ENCODE data around the gene MYO15B. TPM values are rescaled to one million over a fixed set of nuclear protein-coding genes. Genes with fewer than 3 reads are reported as not detected.
"Not testable (repeated sequence)": the region's sequence is repeated elsewhere in the genome, so short reads cannot be mapped to it uniquely, and the experiment has no call there.

MYO15B gene
- polyA plus RNA-seq, 1 experiment: 0.52 TPM

DNA sequence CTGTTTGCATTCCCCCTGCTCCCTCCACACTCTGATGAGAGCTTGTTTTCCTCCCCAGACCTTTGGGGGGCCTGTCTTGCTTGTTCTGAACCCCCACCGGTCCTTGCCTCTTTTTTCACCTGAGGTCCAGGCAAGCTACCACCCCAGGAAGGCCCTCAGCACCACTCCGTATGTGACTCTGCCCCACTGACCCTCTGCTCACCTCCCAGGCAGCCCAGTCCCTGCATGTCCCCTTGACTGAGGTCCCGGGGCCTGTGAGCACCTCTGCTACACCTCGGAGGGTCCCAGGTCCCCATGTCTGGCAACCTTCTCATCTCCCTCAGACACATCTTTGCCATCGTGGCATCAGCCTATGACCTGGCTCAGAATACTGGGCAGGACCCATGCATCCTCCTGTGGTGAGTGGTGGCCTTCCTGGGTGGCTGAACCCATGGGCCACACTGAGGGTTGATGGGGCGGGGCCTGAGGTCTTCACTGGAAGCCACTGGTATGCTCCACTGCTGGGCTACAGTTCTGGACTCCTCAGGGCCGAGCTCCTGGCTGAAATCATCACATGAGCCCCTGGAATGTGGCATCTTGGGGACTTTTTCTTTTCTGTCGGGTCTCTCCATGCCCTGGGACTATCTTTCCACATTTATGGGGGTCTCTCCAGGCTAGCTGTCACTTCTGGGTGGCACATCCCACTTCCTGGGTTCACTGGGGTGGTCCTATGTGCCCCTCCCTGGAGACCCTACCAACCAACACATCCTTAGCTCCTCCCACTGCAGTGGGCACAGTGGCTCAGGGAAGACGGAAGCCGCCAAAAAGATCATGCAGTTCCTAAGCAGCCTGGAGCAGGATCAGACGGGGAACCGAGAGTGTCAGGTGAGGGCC lies 3.5 kb downstream of the MYO15B start:
- Histone ChIP-seq H3K9me3 (ENCODE audit: control insufficient read depth, insufficient read depth, low read length) (peaks cover 4% of the 10 kb centered on the region; the same call in 1 of the 2 replicates), H3K4me3 (ENCODE audit: low read depth, low read length) (no peak overlapping the region), H3K27me3 (ENCODE audit: control insufficient read depth, insufficient read depth, low read length) (peaks cover 40% of the 10 kb centered on the region), H3K27ac (ENCODE audit: low read depth, low read length) (no peak overlapping the region)
- TF ChIP-seq, protein P1, sequence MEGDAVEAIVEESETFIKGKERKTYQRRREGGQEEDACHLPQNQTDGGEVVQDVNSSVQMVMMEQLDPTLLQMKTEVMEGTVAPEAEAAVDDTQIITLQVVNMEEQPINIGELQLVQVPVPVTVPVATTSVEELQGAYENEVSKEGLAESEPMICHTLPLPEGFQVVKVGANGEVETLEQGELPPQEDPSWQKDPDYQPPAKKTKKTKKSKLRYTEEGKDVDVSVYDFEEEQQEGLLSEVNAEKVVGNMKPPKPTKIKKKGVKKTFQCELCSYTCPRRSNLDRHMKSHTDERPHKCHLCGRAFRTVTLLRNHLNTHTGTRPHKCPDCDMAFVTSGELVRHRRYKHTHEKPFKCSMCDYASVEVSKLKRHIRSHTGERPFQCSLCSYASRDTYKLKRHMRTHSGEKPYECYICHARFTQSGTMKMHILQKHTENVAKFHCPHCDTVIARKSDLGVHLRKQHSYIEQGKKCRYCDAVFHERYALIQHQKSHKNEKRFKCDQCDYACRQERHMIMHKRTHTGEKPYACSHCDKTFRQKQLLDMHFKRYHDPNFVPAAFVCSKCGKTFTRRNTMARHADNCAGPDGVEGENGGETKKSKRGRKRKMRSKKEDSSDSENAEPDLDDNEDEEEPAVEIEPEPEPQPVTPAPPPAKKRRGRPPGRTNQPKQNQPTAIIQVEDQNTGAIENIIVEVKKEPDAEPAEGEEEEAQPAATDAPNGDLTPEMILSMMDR (IDR thresholded peaks at IDR 0.05; ENCODE audit: low read depth, low read length): no peak
- ChIA-PET CTCF (interaction anchor here (1.0 to 1.1 kb wide), 3 partner anchors 10 to 159 kb away, joined by 3 to 5 read pairs (median 4); partner anchors contain the start of gene SMIM5), POLR2A (no interaction called here)
- no peak for DNase-seq (ENCODE audit: low read depth, low spot score)

DNA sequence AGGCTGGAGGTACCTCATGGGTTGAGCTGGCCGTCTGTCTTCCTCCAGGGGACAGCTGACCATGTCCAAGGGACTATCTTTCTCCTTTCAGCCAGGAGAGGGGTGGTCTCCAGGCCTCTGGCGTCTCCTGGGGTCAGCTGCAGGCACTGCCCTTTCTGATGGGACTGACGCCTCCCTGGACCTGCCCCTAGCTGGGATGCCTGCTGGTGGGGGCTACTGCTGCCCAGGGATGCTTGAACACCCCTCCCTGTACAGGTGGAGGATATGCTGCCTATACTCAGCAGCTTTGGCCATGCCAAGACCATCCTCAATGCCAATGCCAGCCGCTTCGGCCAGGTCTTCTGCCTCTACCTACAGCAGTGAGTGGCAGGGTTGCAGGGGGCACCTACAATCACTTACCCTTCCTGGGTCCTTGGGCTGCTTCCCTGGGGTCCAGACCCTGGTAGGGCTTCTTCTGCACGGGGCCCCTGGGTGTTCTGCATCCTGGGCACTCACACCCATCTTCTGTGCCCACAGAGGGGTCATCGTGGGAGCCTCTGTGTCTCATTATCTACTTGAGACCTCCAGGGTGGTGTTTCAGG lies 4.2 kb downstream of the MYO15B start:
- peaks cover 39% of the 10 kb centered on the region for H3K27me3 ChIP-seq (ENCODE audit: control insufficient read depth, insufficient read depth, low read length)
- TF ChIP-seq, protein P1 (IDR thresholded peaks at IDR 0.05; ENCODE audit: low read depth, low read length): no peak
- CTCF ChIA-PET: interaction anchor here (1.1 kb wide), 1 partner anchor 41 kb away, joined by 3 read pairs; the partner anchor contains the start of gene SMIM5

DNA sequence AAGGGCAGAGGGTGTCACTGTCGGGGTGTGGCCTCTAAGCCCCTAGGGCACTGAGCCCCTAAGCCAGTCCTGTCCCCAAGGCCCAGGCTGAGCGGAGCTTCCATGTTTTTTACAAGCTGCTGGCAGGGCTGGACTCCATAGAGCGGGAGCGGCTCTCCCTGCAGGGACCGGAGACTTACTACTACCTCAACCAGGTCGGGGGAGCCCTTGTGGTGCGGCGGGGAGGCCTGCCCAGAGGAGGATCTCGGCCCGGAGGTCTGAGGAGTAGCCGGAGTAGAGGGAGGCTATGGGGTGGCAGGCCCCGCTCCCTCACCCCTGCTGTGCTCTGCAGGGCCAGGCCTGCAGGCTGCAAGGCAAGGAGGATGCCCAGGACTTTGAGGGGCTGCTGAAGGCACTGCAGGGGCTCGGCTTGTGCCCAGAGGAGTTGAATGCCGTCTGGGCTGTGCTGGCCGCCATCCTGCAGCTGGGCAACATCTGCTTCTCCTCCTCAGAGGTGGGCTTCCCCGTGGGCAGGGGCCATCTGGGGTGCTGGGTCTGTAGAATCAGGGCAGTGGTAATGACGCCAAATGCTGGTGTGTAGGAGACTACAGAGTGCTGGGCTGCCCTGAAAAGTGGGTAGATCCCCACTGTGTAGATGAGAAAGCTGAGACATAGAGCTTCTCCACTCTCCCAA lies 4.9 kb downstream of the MYO15B start:
- CTCF ChIA-PET: no interaction called here
- POLR2A ChIA-PET: no interaction called here
- H3K4me3 ChIP-seq (ENCODE audit: low read depth, low read length): no peak overlapping the region
- H3K27ac ChIP-seq (ENCODE audit: low read depth, low read length): no peak overlapping the region
- DNase-seq (ENCODE audit: low read depth, low spot score): no peak
- H3K9me3 ChIP-seq (ENCODE audit: control insufficient read depth, insufficient read depth, low read length): peaks cover 4% of the 10 kb centered on the region; the same call in 1 of the 2 replicates
- H3K27me3 ChIP-seq (ENCODE audit: control insufficient read depth, insufficient read depth, low read length): peaks cover 32% of the 10 kb centered on the region
- TF ChIP-seq, protein P1 (IDR thresholded peaks at IDR 0.05; ENCODE audit: low read depth, low read length): no peak

More for the DNA sequence above, 4.2 kb downstream of the MYO15B start:
- Histone ChIP-seq H3K4me3 (ENCODE audit: low read depth, low read length) (no peak overlapping the region), H3K9me3 (ENCODE audit: control insufficient read depth, insufficient read depth, low read length) (peaks cover 4% of the 10 kb centered on the region; the same call in 1 of the 2 replicates), H3K27ac (ENCODE audit: low read depth, low read length) (no peak overlapping the region)
- no peak for DNase-seq (ENCODE audit: low read depth, low spot score)
- POLR2A ChIA-PET: no interaction called here

DNA sequence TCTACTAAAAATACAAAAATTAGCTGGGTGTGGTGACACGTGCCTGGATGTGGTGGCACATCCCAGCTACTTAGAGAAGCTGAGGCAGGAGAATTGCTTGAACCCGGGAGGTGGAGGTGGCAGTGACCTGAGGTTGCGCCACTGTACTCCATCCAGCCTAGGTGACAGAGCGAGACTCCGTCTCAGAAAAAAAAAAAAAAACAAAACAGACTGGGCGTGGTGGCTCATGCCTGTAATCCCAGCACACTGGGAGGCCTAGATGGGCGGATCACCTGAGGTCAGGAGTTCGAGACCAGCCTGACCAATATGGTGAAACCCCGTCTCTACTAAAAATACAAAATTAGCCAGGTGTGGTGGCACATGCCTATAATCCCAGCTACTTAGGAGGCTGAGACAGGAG lies 5.8 kb downstream of the MYO15B start:
- CTCF ChIA-PET; H3K27ac ChIP-seq (ENCODE audit: low read depth, low read length); H3K4me3 ChIP-seq (ENCODE audit: low read depth, low read length); DNase-seq (ENCODE audit: low read depth, low spot score); H3K9me3 ChIP-seq (ENCODE audit: control insufficient read depth, insufficient read depth, low read length); POLR2A ChIA-PET: not testable (repeated sequence)
- H3K27me3 ChIP-seq (ENCODE audit: control insufficient read depth, insufficient read depth, low read length): peaks cover 24% of the 10 kb centered on the region

GRCh38 chr17:75594499-75595283 lies 7.1 kb downstream of the MYO15B start:
- H3K9me3 ChIP-seq (ENCODE audit: control insufficient read depth, insufficient read depth, low read length): no peaks in the 10 kb centered on the region; the same call in 1 of the 2 replicates
- ChIA-PET CTCF (no interaction called here), POLR2A (no interaction called here)
- H3K27me3 ChIP-seq (ENCODE audit: control insufficient read depth, insufficient read depth, low read length): peaks cover 20% of the 10 kb centered on the region
- H3K4me3 ChIP-seq (ENCODE audit: low read depth, low read length): no peak overlapping the region
- H3K27ac ChIP-seq (ENCODE audit: low read depth, low read length): no peak overlapping the region
- DNase-seq (ENCODE audit: low read depth, low spot score): no peak
- TF ChIP-seq, protein P1 (IDR thresholded peaks at IDR 0.05; ENCODE audit: low read depth, low read length): no peak
